ENCODE data around the gene ZBTB20. TPM values are rescaled to one million over a fixed set of nuclear protein-coding genes. Genes with fewer than 3 reads are reported as not detected.

The ZBTB20 gene
- total RNA-seq, 1 experiment from 2014 or later, result 3.7 TPM

DNA sequence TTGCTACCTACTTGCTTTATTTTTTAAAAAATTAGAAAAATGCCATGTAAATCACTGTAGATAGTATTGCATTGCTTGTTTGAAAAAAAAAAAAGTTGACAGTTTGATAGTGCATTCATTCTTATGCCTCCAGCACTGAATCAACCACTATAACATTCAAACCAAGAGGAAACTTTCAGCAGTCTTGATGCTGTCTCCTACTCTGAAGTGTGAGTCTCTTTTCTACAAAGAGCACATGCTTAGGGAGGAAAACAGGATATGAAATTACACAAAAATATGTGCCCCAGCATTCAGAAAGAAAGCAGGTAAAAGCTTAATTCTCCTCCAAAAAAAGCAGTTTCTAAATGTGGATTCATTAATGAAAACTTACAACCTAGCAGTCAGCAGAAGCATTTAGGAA is 78.3 kb downstream of the ZBTB20 start:
- ChIA-PET CTCF (no interaction called here), POLR2A (ENCODE audit: unreplicated experiment) (no interaction called here)
- Histone ChIP-seq H3K4me3 (ENCODE audit: low read length) (no peak overlapping the region), H3K9ac (ENCODE audit: low read length) (no peak overlapping the region), H3K27me3 (ENCODE audit: low read length) (no peaks in the 10 kb centered on the region), H3K9me2 (replicated peaks; ENCODE audit: low read length) (no peaks in the 10 kb centered on the region), H3K4me1 (ENCODE audit: insufficient read depth, low read length) (no peaks in the 10 kb centered on the region), H3K27ac (ENCODE audit: low read length) (no peak overlapping the region), H4K20me1 (ENCODE audit: low read length) (no peaks in the 10 kb centered on the region), H3K79me2 (ENCODE audit: low read length) (no peaks in the 10 kb centered on the region), H2AFZ (ENCODE audit: low read length) (no peak overlapping the region), H3K9me3 (ENCODE audit: low read length) (no peaks in the 10 kb centered on the region), H3K36me3 (ENCODE audit: low read depth, low read length) (no peaks in the 10 kb centered on the region), H3K4me2 (ENCODE audit: low read length) (no peak overlapping the region), H3F3A (ENCODE audit: low read length, unreplicated experiment) (no peaks in the 10 kb centered on the region)
- BruUV-seq (replicated peaks), result no TSS peak
- TF ChIP-seq EZH2 (IDR thresholded peaks at IDR 0.05; ENCODE audit: low read length, unreplicated experiment) (no peak), CTCF (conservative IDR thresholded peaks at IDR 0.05; ENCODE audit: low read depth, low read length) (no peak), EZH2phosphoT487 (IDR thresholded peaks at IDR 0.05; ENCODE audit: borderline replicate concordance, low read length) (no peak)
- intact Hi-C loops (cut with micrococcal nuclease), result no loop called here
- no peak for ATAC-seq
- no peak for DNase-seq

DNA sequence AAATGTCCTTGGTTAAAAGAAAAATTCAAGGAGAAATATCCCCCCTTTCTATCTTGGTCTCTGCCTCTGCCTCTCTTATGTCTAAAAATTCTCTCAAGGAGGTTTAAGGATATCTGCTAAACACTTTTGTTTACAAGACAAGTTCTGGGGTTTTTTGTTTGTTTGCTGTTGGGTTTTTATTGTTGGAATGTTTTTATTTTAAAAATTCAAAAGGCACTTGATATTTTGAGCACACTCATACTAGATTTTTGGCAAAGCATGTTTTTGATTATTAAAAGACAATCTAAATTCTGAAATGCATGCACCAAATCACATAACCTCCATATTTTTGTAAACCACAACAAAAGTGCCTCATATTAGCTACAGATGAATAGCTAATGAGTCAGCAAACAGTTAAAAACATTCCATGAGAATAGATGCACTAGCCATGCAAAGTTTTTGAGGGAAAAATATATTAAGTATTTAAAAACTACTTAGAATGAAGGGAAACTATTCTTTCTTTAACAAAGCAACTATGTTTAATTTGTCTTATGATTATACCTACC is 84.6 kb downstream of the ZBTB20 start:
- Histone ChIP-seq H3K27ac (ENCODE audit: low read length) (no peak overlapping the region), H3K9me3 (ENCODE audit: low read length) (no peaks in the 10 kb centered on the region), H4K20me1 (ENCODE audit: low read length) (no peaks in the 10 kb centered on the region), H3K9ac (ENCODE audit: low read length) (no peak overlapping the region), H3K36me3 (ENCODE audit: low read depth, low read length) (no peaks in the 10 kb centered on the region), H3K27me3 (ENCODE audit: low read length) (no peaks in the 10 kb centered on the region), H2AFZ (ENCODE audit: low read length) (no peak overlapping the region), H3K9me2 (replicated peaks; ENCODE audit: low read length) (no peaks in the 10 kb centered on the region), H3K4me1 (ENCODE audit: insufficient read depth, low read length) (peaks cover 13% of the 10 kb centered on the region; the same call in 1 of the 2 replicates), H3K4me2 (ENCODE audit: low read length) (no peak overlapping the region; the same call in 1 of the 2 replicates), H3K79me2 (ENCODE audit: low read length) (no peaks in the 10 kb centered on the region), H3F3A (ENCODE audit: low read length, unreplicated experiment) (no peaks in the 10 kb centered on the region), H3K4me3 (ENCODE audit: low read length) (no peak overlapping the region)
- intact Hi-C loops (cut with micrococcal nuclease), result loop anchor here (2.0 kb wide), 1 partner anchor 16 kb away; no protein-coding TSS in a partner anchor
- peak; percentile 89 for ATAC-seq
- ChIA-PET POLR2A (ENCODE audit: unreplicated experiment) (no interaction called here), CTCF (no interaction called here)
- no TSS peak for BruUV-seq (replicated peaks)
- peak; percentile 69 for DNase-seq
- TF ChIP-seq EZH2phosphoT487 (IDR thresholded peaks at IDR 0.05; ENCODE audit: borderline replicate concordance, low read length) (no peak), EZH2 (IDR thresholded peaks at IDR 0.05; ENCODE audit: low read length, unreplicated experiment) (no peak), CTCF (conservative IDR thresholded peaks at IDR 0.05; ENCODE audit: low read depth, low read length) (no peak)

DNA sequence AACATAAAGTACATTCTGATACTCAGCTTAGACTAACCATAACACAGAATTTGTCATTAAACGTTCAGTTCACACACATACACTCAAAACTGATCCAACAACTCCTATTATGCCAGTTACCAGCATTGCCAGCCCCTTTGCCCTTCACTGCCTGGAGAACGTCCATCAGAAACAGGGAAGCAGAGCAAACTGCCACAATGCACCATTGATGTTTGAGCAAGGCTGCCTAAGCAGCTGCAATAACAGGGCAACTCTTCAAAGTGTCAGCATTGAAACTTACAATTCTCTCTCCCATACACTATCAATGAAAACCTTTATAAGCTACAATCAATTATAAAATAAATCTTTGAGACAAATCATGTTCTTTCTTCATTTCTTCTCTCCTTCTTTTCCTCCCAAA is 85.1 kb downstream of the ZBTB20 start:
- Histone ChIP-seq H3K9me2 (replicated peaks; ENCODE audit: low read length) (no peaks in the 10 kb centered on the region), H3K4me1 (ENCODE audit: insufficient read depth, low read length) (peaks cover 13% of the 10 kb centered on the region; the same call in 1 of the 2 replicates), H3K4me3 (ENCODE audit: low read length) (no peak overlapping the region), H2AFZ (ENCODE audit: low read length) (no peak overlapping the region), H3F3A (ENCODE audit: low read length, unreplicated experiment) (no peaks in the 10 kb centered on the region), H3K9me3 (ENCODE audit: low read length) (no peaks in the 10 kb centered on the region), H3K79me2 (ENCODE audit: low read length) (no peaks in the 10 kb centered on the region), H3K4me2 (ENCODE audit: low read length) (no peak overlapping the region), H3K9ac (ENCODE audit: low read length) (no peak overlapping the region), H3K36me3 (ENCODE audit: low read depth, low read length) (no peaks in the 10 kb centered on the region), H4K20me1 (ENCODE audit: low read length) (no peaks in the 10 kb centered on the region), H3K27me3 (ENCODE audit: low read length) (no peaks in the 10 kb centered on the region), H3K27ac (ENCODE audit: low read length) (no peak overlapping the region)
- TF ChIP-seq CTCF (conservative IDR thresholded peaks at IDR 0.05; ENCODE audit: low read depth, low read length) (no peak), EZH2 (IDR thresholded peaks at IDR 0.05; ENCODE audit: low read length, unreplicated experiment) (no peak), EZH2phosphoT487 (IDR thresholded peaks at IDR 0.05; ENCODE audit: borderline replicate concordance, low read length) (no peak)
- ChIA-PET POLR2A (ENCODE audit: unreplicated experiment) (no interaction called here), CTCF (no interaction called here)
- ATAC-seq (0 out of 2 replicates have a peak, but pooled peaks have one; percentile 27), DNase-seq (no peak)
- intact Hi-C loops (cut with micrococcal nuclease), result loop anchor here (2.0 kb wide), 1 partner anchor 15 kb away; no protein-coding TSS in a partner anchor
- no TSS peak for BruUV-seq (replicated peaks)

All from PC-3 (cell line).